NT2/D1 (cell line): ENCODE data around the gene CD44.

Experiments used
- SUZ12 ChIP-seq: IDR thresholded peaks from 2 replicates; pipeline ENCODE4 v1.6.1; 2011; ENCODE audit not compliant: insufficient read length, insufficient read depth; ENCODE audit errors: extremely low read depth
- YY1 ChIP-seq: IDR thresholded peaks from 2 replicates; pipeline ENCODE4 v1.6.1; 2011; ENCODE audit not compliant: insufficient read length, insufficient read depth

- TF ChIP-seq SUZ12 = no peak
- TF ChIP-seq YY1 = no peak
Observed at GRCh38 chr11:35098855-35099254, 40.1 kb upstream of the CD44 start.
